WERI-Rb-1 (cell line): ENCODE results near the gene AOC1.

ENCODE experiments used
- DNase-seq: peaks from one replicate; pipeline ENCODE4 v3.0.0-alpha.2; 2020
- H3K27ac ChIP-seq: fragments of 250-450 bp; sonication (Bioruptor Pico); 2 replicates; pipeline ENCODE4 v1.5.1; 2020; ENCODE audit warnings: mild to moderate bottlenecking, moderate library complexity
- H3K27me3 ChIP-seq: fragments of 250-450 bp; sonication (Bioruptor Pico); 2 replicates; pipeline ENCODE4 v1.5.1; 2021; ENCODE audit warnings: mild to moderate bottlenecking, low read depth, moderate library complexity; ENCODE audit not compliant: insufficient read depth, severe bottlenecking
- H3K36me3 ChIP-seq: fragments of 250-450 bp; sonication (Bioruptor Pico); 2 replicates; pipeline ENCODE4 v1.5.1; 2020; ENCODE audit warnings: mild to moderate bottlenecking, moderate library complexity
- H3K4me3 ChIP-seq: 2 replicates; pipeline ENCODE4 v1.5.1; 2011; ENCODE audit warnings: low read depth, mild to moderate bottlenecking, control low read depth, low read length
- H3K9me3 ChIP-seq: fragments of 250-450 bp; sonication (Bioruptor Pico); 2 replicates; pipeline ENCODE4 v1.5.1; 2021; ENCODE audit warnings: mild to moderate bottlenecking, moderate library complexity; ENCODE audit not compliant: severe bottlenecking
- TF ChIP-seq, protein P1 (sequence below): IDR thresholded peaks from 2 replicates; pipeline ENCODE4 v1.5.1; 2011; ENCODE audit warnings: low read depth, mild to moderate bottlenecking, control low read depth, inconsistent platforms, low read length

The AOC1 gene

DNA sequence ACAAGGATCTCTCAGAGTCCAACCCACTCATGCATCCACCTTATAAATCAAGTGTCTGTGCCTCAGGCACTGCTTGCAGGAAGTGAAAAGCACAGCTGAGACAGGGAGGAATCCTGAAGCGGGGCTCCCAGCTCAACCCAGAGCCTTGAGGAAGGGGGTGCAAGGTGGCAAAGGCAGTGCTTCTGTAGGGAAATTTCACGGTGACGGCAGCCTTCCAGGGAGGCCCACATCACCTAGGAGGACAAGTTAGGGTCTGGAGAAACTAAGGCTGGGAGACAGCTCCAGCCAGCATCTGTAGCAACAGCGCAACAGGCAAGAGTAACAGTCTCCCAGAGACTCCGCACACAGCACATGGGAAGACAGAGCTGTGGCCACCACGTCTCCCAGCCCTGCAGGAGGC lies 2.7 kb downstream of the AOC1 start:
- Histone ChIP-seq H3K36me3 (no peaks in the 10 kb centered on the region), H3K27ac (no peak overlapping the region), H3K9me3 (no peaks in the 10 kb centered on the region), H3K27me3 (no peaks in the 10 kb centered on the region), H3K4me3 (no peak overlapping the region)
- TF ChIP-seq, protein P1, sequence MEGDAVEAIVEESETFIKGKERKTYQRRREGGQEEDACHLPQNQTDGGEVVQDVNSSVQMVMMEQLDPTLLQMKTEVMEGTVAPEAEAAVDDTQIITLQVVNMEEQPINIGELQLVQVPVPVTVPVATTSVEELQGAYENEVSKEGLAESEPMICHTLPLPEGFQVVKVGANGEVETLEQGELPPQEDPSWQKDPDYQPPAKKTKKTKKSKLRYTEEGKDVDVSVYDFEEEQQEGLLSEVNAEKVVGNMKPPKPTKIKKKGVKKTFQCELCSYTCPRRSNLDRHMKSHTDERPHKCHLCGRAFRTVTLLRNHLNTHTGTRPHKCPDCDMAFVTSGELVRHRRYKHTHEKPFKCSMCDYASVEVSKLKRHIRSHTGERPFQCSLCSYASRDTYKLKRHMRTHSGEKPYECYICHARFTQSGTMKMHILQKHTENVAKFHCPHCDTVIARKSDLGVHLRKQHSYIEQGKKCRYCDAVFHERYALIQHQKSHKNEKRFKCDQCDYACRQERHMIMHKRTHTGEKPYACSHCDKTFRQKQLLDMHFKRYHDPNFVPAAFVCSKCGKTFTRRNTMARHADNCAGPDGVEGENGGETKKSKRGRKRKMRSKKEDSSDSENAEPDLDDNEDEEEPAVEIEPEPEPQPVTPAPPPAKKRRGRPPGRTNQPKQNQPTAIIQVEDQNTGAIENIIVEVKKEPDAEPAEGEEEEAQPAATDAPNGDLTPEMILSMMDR, result no peak
- DNase-seq, result no peak

DNA sequence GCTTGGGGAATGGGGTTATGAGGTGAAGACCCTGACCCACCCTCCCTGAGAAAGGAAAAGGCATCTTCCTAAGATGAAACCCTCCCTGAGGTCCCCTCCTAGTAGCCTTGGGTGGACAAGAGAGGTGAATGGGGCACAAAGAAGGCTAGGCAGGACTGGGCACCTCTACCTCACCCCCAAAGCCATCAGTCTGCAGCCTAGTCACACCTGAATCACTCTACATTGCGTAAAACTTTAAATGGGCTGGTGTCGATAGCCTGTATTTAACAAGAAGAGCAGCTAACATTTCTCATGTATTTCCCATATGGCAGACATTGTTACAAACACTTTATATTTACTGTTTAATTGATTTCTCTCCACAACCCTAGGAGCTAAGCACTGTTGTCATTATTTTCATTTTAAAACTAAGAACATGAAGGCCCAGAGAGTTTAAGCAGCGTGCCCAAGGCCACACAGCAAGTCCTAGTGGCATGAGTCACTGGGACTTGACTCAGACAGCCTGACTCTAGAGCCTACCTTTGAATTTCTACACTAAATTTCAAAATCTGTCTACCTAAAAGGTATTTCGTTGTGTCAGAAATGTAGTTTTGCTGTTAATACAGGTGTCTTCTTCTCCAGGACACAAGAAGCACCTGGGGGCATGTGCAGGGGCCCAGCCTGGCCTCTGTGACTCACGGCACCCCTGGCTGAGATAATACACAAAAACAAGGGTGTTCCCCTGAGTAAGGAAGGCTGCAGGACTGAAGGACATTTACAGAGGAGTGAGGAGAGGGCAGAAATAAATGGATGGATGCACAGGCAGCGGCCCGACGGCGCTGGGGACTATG lies 3.4 kb downstream of the AOC1 start:
- H3K27me3 ChIP-seq, result no peaks in the 10 kb centered on the region
- H3K4me3 ChIP-seq, result no peak overlapping the region
- H3K36me3 ChIP-seq, result no peaks in the 10 kb centered on the region
- no peak overlapping the region for H3K27ac ChIP-seq
- DNase-seq, result no peak
- TF ChIP-seq, protein P1, result no peak
- H3K9me3 ChIP-seq, result no peaks in the 10 kb centered on the region

DNA sequence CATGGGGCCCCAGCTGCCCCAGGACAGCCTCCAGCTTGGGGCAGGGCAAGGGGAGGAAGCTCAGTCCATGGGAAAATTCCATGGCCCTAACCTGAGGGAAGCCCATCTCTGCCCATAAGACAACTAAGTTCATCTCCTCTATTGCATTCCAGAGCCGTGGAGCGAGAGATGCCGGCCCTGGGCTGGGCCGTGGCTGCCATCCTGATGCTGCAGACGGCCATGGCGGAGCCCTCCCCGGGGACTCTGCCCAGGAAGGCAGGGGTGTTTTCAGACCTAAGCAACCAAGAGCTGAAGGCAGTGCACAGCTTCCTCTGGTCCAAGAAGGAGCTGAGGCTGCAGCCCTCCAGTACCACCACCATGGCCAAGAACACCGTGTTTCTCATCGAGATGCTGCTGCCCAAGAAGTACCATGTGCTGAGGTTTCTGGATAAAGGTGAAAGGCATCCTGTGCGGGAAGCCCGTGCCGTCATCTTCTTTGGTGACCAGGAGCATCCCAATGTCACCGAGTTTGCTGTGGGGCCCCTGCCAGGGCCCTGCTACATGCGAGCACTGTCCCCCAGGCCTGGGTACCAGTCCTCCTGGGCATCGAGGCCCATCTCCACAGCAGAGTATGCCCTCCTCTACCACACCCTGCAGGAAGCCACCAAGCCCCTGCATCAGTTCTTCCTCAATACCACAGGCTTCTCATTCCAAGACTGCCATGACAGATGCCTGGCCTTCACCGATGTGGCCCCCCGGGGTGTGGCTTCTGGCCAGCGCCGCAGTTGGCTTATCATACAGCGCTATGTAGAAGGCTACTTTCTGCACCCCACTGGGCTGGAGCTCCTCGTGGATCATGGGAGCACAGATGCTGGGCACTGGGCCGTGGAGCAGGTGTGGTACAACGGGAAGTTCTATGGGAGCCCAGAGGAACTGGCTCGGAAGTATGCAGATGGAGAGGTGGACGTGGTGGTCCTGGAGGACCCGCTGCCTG lies 4.3 kb downstream of the AOC1 start:
- Histone ChIP-seq H3K36me3 (no peaks in the 10 kb centered on the region), H3K27ac (no peak overlapping the region), H3K27me3 (no peaks in the 10 kb centered on the region), H3K4me3 (no peak overlapping the region), H3K9me3 (no peaks in the 10 kb centered on the region)
- TF ChIP-seq, protein P1, result no peak
- no peak for DNase-seq

DNA sequence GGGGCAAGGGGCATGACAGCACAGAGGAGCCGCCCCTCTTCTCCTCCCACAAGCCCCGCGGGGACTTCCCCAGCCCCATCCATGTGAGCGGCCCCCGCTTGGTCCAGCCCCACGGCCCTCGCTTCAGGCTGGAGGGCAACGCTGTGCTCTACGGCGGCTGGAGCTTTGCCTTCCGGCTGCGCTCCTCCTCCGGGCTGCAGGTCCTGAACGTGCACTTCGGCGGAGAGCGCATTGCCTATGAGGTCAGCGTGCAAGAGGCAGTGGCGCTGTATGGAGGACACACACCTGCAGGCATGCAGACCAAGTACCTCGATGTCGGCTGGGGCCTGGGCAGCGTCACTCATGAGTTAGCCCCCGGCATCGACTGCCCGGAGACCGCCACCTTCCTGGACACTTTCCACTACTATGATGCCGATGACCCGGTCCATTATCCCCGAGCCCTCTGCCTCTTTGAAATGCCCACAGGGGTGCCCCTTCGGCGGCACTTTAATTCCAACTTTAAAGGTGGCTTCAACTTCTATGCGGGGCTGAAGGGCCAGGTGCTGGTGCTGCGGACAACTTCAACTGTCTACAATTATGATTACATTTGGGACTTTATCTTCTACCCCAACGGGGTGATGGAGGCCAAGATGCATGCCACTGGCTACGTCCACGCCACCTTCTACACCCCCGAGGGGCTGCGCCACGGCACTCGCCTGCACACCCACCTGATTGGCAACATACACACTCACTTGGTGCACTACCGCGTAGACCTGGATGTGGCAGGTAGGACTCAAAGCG lies 5.1 kb downstream of the AOC1 start:
- H3K36me3 ChIP-seq, result no peaks in the 10 kb centered on the region
- no peaks in the 10 kb centered on the region for H3K27me3 ChIP-seq
- no peaks in the 10 kb centered on the region for H3K9me3 ChIP-seq
- no peak overlapping the region for H3K27ac ChIP-seq
- H3K4me3 ChIP-seq, result no peak overlapping the region
- TF ChIP-seq, protein P1, result no peak
- no peak for DNase-seq

DNA sequence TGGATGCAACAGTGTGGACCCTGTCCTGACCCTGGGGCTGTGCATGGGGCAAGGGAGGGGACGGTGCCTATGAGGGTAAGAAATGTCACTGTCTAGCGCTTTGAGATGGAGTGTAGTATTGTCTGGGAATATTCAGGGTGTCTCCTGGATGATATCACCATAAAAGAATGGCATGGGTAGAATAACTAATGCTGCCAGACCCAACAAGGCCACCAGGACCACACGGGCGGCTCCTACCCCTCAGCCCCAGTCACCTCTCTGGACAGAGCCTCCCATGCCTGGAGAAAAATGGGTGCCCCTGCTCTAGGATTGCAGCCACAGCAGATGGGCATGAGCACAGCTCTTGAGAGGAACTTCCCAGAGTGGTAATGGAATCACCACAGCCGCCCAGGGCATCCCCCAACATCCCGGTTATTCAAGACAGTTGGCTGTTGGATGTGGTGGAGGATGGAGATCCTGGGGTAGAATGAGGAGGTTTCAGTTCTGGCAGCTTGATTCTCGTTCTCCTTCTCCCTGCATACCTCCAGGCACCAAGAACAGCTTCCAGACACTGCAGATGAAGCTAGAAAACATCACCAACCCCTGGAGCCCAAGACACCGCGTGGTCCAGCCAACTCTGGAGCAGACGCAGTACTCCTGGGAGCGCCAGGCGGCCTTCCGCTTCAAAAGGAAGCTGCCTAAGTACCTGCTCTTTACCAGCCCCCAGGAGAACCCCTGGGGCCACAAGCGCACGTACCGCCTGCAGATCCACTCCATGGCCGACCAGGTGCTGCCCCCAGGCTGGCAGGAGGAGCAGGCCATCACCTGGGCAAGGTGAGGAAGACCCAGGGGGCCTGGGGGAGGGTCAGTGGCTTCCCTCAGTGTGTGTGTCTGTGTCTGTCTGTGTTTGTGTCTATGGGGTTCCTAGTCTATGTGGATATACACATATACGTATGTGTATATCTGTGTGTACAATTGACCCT lies 6.2 kb downstream of the AOC1 start:
- Histone ChIP-seq H3K27ac (no peak overlapping the region), H3K4me3 (no peak overlapping the region), H3K27me3 (no peaks in the 10 kb centered on the region), H3K9me3 (no peaks in the 10 kb centered on the region), H3K36me3 (no peaks in the 10 kb centered on the region)
- TF ChIP-seq, protein P1, result no peak
- DNase-seq, result no peak
